Activated CD4-positive, CD25-positive, alpha-beta regulatory T cell (primary cell): ENCODE measurements around the gene SEL1L.
"Not testable (repeated sequence)": the region's sequence is repeated elsewhere in the genome, so short reads cannot be mapped to it uniquely, and the experiment has no call there.

Experiments
- DNase-seq, 4 experiments: peaks; one replicate each; lab custom pipeline; 2025; lab: John Stamatoyannopoulos, UW

Gene SEL1L

DNA sequence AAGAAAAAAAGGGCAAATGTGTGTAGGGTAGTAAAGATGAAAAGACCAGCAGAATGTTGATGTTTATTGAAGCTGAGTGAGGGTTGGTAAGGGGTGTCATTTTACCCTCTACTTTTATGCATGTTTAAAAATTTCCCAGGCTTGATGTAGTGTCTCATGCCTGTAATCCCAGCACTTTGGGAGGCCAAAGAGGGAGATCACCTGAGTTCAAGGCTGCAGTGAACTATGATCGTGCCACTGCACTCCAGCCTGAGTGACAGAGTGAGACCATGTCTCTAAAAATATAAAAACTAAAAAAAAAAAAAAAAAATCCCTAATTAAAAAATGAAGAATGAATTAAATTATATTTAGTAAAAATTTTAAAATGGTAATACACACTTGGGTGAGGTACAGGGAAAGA is 8.5 kb downstream of the SEL1L start:
- no peak for DNase-seq

DNA sequence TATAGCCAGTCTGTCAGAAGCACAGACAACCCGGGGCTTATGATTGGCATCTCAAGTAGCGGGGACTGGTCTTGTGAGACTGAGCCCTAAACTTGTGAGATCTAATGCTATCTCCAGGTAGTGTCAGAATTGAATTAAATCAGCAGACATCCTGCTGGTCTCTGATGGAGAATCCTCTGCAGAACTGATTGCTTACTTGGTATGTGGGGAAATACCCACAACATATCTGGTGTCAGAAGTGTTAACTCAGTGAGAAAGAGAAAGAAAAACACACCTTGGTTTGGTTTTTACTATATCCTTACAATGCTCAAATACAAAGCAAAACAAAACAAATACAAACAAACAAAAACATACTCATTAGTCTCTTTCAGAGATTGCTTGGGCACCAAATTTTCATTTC is 10.0 kb downstream of the SEL1L start:
- DNase-seq, result no peak

DNA sequence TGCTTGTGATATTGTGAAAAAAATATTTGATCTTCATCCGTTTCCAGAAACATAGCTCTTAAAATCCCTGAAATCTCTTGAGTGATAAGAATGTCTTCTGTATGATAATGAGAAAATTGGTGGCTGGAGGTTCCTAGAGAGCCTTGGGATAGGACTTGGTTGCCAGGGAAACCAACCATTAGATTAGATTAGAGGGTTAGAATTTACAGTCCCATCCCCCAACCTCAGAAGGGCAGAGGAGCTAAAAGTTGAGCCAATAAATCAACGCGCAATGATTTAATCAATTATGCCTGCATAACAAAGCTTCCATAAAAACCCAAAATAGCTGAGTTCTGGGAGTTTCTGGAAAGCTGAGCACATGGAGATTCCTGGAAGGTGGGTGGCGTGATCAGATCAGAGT is 10.6 kb downstream of the SEL1L start:
- no peak for DNase-seq

DNA sequence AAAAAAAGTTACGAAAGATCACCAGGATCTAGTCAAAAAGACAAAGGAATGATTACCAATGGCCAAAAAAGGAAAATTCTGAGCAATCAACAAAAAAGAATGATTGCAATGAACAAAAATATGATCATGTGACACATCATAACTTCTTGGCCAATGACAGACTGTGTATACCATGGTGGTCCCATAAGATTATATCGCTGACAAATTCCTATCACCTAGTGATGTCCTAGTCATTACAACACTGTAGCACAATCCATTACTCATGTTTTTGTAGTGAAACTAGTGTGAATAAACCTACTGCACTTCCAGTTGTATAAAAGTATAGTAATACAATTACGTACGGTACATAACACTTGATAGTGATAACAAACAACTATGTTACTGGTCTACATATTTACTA is 12.3 kb downstream of the SEL1L start:
- DNase-seq, result no peak

DNA sequence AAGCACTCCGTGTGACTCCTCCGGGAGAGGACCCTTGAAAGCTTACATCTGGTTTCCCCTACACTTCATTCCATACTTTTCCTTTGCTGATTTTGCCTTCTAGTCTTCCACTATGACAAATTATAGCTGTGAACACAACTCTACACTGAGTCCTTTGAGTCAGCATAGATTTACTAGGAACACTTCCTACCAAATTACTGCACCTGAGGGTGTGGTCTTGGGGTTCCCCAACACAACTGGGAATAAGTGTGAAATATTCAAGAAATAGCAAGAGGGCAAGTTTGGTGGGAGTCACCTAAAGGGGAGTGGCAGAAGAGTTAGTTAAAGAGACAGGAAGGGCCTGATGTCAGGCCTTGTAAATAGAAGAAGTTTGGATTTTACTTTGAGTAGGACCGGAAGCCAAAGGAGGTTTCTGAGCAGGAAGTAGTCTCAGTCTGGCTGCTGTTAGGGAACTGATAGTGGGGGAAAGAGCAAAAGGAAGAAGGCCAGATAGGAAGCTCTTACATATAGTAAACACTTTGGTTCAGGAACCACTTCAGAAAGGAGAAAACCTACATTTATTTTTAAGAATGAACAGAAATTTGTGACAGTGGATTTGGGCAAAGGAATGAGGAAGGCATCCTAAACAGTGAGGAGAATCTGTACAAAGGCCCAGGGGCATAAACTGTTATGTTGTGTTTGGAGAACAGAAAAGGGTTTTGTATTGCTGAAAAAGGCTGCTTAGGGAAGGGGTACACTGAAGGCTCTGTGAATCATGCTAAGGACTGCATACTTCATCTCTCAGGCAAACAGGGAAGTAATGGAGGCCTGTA is 14.2 kb downstream of the SEL1L start:
- no peak for DNase-seq

DNA sequence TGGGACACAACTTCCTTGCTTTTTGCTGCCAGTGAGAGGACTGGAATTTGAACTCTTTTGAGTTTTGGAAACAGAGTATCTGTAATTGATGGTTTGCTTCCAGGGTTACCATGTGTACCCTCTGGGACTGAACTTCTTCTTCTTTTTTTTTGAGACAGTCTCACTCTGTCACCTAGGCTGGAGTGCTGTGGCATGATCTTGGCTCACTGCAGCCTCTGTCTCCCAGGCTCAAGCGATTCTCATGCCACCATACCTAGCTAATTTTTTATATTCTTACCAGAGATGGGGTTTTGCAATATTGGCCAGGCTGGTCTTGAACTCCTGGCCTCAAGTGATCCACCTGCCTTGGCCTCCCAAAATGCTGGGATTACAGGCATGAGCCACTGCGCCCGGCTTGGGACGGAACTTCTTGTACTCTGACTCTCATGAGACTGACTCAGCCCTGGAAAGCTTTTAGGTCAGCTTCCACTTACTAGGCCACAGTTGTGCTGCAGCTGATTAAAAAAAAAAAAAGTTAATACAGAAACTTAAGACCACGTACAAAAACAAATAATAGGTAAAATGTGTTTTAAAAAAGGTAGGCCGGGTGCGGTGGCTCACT is 15.8 kb downstream of the SEL1L start:
- no peak for DNase-seq

DNA sequence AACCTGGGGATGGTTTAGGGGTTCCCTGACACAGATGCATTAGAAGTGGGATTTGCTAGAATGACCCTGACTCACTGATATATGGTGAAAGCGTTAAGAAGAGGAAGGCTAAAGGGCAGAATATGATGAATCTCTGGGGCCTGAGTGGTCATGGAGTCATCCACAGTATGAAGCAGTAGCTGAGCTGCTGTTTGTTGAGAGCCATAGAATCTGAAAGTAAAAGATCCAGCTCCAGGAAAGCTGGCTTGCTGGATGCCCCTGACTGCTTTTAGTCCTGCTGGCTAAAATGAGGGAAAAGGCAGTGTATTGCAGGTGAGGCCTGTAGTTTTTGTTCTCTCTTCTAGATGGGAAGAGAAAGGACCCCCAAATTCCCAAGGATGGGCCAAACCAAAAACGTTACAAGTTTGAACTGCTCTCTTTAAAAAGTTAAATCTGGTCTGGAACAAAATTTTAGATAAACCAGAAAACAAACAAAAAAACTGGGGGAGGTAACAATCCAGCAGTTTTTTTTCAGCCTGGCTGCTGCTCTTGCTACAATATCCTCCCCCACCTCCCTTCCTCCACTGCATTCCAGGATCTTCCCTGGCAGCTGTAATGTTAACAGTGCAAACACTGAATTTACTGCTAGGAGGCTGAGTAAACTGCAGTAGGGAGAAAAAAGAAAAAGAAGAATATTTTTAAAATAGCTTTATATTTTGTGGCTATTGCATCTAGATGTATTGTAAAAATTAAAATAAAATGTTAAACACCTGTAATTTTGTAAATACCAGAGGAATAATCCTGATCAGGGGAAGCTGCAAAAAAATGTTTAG is 16.5 kb downstream of the SEL1L start:
- DNase-seq, result no peak

DNA sequence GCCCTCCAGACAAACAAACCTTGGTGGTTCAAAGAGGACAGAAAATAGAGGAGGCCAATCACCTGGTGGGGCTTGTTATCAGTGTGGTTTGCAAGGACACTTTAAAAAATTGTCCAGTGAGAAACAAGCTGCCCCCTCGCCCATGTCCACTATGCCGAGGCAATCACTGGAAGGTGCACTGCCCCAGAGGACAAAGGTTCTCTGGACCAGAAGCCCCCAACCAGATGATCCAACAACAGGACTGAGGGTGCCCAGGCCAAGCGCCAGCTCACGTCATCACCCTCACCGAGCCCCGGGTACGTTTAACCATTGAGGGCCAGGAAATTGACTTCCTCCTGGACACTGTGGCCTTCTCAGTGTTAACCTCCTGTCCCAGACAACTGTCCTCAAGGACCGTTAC is 17.7 kb downstream of the SEL1L start:
- DNase-seq, result not testable (repeated sequence)

DNA sequence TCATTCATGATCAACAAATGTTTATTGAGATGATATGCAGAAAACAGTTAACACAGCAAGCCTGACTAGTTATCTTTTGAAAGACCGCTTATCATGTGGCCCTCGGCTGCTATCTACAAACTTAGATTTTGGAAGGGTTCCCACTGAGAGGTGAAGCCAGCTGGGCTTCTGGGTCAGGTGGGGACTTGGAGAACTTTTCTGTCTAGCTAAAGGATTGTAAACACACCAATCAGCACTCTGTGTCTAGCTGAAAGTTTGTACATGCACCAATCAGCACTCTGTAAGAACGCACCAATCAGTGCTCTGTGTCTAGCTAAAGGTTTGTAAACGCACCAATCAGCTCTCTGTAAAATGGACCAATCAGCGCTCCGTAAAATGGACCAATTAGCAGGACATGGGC is 20.8 kb downstream of the SEL1L start:
- DNase-seq, result not testable (repeated sequence)

DNA sequence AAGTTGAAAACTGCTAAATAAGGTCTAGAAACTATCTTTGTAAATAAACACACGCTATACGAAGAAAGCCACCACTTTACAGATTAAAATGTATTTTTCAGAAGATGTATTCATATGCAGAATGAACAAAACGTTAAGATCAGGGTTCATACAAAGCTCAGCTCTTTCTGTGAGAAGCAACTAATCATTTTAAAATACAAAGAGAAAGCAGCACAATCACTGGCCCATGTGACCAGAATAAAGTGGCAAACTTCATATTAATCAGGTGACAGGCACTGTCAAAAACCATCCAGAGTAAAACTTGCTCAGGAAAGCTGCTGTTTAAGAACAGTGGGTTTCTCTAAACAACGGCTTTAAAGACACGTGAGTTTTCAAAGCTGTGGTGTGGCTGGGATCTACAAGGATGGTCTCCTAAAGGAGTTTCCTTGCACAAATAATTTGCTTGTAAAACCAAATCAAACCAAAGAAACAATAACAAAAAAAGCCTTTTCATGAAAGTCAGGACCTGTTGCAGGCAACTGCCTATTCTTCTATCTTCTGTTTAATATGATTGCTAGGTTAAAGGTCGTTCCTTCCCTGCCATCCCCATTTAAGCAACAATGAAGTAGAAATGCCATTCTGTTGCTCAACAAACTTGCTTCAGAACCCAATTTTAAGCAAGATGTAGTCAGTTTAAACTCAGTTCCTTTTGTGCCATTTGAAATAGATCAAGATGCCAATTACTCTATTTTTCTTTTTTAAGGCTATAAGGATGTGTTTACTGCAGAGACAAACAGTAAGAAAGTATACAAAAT is 22.3 kb downstream of the SEL1L start:
- DNase-seq, result no peak

DNA sequence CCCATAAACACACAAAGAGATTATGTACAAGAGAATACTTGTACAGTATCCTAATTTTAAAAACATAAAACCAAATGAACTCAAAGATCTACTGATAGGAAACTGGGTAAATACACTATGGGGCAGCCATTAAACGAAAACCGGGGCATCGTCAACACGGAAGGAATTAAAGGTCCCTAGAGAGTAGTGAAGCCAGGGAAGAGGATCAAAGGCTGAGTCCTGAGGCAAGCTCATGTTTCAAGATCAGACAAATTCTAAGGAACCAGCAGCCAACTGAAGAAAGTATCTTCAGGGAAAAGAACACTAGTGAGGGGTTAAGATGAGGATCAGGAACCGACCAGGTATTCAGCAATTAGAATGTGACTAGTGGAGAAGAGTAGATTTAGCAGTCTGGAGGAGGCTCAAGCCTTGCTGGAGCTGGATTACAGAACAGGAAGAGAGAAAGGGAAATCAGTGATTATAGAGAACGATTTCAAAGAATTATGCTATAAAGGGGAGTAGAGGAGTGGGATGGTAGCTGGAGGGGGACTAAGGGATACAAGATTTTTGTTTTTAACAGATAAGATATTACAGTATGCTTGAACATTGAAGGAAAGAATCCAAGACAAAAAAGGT is 23.7 kb downstream of the SEL1L start:
- no peak for DNase-seq

DNA sequence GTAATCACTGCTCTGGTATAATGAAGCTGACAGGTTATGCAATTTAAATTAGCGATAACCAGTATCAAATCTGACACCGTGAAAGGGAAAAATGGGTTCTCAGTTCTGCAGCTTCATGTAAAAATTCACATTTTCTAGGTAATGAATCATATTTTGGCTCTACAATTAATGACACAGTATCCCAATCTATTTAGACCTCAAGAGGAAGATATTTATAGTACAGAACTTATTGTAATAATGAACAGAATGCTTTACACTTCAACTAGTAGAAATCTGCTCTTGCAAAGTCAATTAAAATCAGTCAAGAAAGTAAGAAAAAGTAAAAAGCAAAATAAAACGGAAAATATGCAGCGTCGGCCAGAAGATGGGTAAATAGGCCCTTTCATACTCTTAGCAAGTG is 24.3 kb downstream of the SEL1L start:
- DNase-seq, result no peak

DNA sequence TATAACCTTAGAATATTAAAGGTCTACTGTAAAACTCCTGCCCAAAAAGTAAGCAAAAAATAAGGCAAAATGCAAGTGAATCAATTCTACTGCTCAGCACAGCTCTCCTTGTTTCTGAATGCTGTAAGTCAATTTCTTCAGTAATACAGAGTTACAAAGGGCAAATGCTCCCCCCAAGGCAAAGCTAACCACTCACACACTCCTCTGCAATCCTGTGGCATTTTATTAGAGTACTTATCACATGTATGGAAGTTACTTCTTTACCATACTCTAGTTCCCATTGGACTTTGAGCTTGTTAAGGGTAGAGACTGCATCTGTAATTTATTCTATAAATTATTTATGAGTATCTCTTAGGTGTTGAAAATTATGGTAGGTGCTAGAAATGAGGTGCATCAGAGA is 27.2 kb downstream of the SEL1L start:
- no peak for DNase-seq

DNA sequence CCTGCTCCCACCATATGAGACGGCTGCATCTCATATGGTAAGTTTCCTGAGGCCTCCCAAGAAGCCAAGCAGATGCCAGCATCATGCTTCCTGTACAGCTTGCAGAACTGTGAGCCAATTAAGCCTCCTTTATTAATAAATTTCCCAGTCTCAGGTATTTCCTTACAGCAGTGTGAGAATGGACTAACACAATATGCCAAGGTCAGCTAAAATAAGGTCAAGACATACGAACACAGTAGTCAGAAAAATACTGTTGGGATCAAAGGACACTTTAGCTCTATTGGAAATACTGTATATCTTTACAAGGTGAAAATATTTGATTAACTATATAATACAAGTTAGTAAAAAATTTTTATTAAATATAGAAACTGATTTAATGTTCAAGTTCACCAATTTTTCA is 28.8 kb downstream of the SEL1L start:
- no peak for DNase-seq

DNA sequence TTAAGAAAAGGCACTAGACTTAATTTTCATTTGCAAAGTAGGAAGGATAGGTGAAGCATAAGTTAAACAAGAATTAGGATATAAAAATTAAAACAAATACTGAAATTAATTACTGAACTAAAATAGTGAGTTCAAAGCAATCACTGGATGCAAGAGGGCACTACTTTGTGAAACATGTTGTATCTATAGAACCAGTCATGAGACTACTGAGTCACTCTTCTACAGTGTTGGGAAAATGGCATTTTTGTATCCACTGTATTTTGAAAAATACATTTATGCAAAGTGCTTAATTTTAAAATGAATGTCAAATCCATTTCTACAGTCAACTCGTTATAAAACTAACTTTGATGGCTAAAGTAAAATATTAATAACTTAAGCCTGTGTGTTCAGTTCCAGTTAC is 47.9 kb downstream of the SEL1L start:
- no peak for DNase-seq

DNA sequence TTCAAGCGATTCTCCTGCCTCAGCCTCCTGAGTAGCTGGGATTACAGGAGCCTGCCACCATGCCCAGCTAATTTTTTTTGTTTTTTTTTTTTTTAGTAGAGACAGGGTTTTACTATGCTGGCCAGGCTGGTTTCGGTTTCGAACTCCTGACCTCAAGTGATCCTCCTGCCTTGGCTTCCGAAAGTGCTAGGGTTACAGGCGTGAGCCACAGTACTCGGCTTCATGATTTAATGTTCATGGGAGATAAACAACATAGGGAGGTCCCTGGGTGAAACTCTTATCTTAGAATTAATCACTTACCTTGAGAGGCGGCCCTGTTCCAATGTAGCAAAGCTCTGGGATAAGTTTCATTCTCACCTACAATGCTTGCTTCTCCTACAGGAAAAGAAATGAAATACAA is 48.3 kb downstream of the SEL1L start:
- DNase-seq, result no peak

DNA sequence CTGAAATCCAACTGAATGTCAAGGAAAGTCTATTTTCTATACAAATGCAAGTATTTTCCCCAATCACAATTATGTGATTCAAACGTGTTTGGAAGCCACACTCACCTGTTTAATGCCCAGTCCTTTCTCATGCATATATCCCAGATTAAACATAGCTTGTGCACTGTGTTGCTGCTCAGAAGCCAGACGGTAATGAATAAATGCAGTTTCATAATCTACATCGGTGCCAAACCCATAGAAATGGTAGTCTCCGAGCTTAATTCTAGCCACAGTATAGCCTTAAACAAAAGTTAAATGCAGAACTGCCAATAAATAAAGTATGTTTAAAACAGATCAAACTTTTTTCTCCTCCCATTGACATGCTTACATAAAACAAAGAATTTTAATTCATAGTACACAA is 49.5 kb downstream of the SEL1L start:
- DNase-seq, result no peak

DNA sequence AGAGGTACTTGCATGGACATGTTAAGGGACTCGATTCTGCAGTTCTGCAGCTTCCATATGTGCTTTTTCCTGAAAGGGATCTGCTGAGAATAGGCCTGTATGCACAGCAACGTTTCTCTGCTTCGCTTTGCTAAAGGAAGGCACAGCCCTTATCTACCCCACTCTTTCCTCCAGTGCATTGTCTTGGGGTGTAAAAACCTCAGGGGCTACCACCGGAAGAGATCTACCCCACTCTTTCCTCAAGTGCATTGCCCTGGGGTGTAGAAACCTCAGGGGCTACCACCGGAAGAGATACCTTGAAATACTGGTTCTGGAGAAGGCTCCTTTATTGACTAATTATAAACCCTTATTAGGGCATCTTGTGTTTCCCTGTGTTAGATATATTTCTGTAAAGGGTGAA is 52.9 kb downstream of the SEL1L start:
- no peak for DNase-seq

DNA sequence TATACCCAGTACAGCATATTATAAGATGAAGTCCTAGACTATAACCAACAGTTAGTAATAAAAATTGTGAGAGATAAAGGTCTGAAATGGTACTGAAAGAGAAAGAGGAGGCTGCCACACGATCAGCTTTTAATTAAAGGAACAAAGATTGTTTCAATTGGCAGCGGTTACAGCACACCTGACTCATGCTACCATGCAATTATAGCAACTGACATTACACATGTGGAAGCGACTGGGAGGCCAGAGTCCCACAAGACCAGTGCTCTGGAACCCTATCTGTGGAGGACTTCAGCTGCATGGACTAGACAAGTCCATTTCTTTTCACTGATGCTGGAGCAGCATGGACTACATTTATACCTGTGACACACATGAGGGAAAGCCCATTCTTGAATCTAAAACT is 55.2 kb downstream of the SEL1L start:
- DNase-seq, result no peak

DNA sequence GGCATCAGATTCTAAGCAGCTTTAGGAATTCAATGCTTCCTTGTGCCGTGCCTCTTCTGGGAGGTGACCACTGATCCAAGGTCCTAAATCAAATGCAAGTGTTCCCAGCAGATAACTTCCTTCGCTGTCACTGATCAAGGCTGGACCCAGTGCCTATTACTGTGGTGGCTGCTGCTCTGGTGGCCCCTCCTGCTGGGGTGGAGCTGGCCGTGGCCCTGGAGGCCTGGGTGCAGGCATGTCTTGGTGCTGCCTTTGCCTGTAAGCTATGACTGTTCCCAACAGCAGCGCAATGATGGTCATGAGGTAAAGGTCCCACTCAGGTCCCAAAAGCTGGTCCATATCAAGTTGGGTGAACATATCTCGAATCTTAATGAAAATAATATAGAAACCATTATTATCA is 56.8 kb downstream of the SEL1L start:
- DNase-seq, result no peak

DNA sequence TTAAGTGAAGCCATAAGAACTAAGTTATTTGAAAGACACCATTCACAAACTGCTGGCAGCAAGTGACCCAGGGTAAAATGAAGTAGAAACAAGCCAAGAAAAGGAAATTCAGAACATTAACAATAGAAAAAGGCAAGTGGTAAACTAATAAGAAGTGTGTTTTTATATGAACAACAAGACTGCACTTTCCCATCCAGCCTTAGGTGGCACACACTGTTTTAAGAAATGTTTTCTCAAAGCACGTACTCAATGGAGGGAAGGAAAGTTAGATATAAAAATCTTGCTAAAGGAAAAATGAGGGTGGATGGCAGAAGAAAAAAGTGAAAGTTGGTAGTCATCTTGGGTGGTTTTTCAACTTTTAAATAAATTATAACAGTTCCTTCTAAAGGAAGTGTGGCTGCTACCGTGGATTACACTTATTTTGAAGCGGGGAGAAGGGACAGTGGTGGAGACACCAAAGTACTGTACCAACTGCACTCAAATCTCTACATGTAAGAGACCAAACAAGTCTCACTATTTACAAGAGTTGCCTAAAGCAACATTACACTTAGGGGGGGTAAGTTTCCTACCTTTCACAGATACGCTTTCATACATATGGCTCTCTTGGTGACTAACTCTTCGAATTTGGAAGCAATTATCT is 58.8 kb downstream of the SEL1L start:
- DNase-seq, result no peak

DNA sequence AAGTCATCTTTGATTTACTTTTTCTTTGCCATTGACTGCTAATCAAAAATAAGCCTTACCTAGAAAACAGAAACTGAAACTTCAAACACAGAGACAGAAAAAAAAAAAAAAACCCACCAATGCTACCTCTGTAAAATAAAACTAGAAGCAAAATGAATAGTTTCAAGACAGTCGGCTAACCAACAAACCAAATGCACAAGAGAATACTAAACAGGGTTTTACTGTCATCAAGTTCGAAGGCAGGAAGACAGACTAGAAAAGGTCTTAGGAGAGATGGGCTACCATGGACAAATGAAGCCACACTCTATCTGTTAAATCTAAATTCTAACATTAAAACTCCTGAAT is 59.5 kb downstream of the SEL1L start:
- DNase-seq, result no peak
